Stimulated activated CD4-positive, alpha-beta T cell treated with anti-CD3 and anti-CD28 coated beads, Interleukin-4, amount 100 ng/mL, for 1 hour (primary cell): ENCODE data around the gene EMP2.

Source experiments
- DNase-seq: peaks from one replicate; pipeline ENCODE4 v3.0.0-alpha.2; 2020

EMP2 gene

DNA sequence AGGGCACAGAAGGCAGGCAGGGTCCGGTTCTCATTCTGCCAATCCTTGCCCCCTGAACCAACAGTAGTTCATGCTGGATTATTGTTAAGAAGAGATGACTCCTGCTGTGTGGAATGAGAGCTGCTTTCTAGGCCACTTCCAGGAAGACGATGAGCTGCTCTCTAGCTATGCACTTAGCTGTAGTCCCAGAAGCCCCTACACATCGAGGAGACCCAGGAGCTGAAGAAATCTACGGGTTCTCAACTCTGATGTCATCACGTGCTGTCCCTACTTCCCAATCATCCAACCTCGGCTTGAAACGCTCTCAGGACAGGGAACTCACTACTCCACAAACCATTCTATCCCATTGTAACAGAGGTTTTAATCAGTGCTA, 29.0 kb upstream of the EMP2 start:
- no peak for DNase-seq

DNA sequence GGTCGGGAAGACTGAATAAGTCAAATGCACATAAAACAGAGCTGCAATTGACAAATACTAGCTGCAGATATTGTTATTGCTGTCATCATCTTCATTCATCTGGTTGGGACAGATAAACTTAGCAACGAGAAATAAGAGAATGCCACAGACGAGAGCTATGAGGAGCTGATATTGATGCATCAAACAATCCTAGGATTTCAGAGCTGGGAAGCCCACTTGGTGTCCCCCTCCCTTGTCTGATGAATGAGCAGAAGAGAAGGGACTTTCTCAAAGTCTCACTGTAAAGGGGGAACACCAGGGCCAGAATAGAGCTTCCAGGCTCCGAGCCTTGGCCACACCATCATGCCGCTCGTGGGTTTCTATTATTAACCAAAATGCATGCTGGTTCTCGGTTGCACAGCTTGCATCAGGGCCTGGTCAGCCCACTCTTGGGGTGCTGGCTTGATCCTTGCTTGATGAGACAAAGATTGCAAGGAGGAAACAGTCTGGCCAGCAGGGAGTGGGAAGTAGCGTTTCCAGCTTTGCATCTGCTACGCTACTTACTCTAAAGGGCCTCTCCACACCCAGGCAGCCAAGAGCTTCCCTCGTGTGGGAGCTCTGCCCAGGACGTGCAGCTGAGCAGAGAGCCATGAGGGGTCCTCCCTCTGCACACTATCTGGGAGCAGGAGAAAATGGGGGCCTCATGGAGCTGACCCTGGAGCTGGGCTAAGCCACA, 28.4 kb upstream of the EMP2 start:
- no peak for DNase-seq

DNA sequence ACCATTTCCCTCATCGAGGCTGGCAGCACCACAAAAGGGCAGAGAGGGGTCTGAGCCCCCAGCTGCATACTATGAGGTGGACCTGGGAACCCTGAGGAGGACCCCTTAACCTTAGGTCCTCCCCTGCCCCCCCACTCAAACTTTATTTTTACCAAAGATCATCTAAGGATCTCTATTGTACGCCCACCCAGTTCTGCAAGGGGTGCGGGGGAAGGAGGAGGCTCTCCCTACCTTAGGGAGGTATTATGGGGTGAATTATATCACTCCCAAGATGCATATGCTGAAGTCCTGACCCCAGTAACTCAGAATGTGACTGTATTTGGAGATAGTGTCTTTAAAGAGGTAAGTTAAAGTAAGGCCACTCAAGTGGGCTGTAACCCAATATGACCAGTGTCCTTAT, 26.8 kb upstream of the EMP2 start:
- no peak for DNase-seq

DNA sequence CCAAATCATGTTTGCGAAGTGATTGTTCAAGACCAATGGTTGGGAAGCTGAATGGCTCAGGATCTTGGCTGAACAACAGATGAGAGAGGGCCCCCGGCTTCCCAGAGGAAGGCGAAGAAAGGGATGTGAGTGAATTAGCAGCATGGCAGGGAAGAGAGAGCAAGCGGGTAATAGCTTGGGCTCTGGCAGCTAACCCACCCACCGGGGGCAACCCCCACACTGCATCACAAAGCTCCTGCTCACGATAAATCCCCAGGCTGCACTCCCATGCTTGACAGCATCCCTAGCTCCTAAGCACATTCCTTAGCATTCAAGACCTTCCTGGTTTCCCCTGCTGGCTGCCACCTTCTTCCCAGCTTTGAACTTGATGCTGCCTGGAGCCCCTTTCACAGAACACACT, 26.2 kb upstream of the EMP2 start:
- no peak for DNase-seq

DNA sequence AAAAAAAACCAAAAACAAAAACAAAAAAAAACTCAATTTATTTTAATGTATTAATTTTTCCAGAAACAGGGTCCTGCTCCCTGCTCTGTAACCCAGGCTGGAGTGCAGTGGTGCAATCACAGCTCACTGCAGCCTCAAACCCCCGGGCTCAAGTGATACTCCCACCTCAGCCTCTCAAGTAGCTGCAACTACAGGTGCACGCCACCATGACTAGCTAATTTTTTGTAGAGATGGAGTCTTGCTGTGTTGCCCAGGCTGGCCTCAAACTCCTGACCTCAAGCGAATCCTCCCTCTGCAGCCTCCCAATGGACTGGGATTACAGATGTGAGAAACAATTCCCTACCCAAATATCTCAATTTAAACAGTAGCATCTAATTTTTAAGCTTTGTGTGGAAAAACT, 25.2 kb upstream of the EMP2 start:
- no peak for DNase-seq

DNA sequence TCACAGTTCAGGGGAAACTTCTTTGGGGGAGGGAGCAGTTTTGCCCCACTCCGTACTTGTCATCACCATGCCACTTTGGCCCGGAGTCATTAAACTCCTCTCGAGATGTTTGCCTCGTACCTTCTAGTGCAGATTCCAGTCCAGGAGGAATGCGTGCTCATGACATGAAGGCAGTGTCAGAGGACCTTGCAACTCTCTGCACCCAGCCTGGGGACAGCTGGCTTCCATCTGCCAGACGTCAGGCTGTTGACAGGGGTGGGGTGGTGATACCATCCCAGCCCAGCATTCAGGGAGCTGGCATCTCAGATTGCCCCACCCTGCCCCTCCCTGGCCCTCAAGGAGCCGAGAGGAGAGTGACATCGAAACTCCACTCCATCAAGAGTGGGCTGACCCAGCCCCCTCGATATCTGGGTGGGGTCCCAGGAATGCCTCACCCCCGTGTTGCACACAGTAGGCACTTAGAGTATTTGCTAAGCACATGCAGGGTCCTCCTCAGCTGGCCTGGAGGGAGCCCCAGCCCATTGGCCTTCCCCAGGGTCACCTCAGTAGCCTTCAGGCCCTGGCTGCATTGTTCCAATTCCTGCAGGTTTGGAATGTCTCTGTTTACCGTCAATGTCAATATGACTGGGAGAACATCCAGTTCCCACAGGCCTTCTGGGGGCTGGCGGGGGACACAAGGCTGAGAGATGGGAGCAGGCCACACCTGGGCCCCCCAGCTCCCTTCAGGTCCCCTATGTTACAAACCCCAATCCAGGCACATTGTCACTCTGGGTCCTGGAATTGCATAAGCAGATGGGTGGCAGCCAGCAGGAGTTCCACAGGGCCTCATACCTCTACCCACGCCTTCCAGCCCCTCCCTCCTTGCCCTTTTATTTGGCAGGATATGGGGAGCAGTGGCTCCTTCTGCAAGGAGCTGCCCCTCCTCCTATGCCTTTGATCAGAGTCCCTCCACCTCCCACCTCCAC, 21.3 kb upstream of the EMP2 start:
- no peak for DNase-seq

DNA sequence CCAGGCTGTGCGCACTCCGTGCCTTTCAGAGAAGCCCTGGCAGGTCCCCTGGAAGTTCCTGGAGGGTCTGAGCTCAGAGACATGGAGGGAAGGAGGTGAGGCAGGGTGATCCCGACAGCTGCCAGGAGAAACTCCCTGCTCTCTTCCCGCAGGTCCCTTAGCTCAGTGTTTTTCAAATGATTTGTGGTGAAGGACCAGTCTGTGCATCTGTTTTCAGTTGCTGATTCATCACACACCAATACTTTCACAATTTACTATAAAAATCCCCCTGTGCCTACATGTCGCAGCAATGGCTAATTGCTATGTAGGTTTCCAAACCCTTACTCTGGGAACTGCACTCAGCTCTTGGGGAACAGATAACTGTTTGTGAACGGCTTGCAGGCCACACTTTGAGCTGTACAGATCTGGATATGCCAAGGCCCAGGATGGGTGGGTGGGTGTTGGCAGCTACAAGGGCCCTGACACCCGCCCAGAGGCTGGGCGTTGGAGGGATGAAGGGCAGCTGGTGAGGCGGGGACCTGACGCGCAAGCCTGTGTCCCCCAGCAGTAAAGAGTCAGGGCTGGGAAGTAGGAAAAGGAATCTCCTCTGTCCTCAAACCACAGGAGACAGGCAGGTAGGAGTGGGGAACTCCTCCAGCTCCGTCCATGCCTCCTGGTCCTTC, 20.5 kb upstream of the EMP2 start:
- DNase-seq, result no peak

DNA sequence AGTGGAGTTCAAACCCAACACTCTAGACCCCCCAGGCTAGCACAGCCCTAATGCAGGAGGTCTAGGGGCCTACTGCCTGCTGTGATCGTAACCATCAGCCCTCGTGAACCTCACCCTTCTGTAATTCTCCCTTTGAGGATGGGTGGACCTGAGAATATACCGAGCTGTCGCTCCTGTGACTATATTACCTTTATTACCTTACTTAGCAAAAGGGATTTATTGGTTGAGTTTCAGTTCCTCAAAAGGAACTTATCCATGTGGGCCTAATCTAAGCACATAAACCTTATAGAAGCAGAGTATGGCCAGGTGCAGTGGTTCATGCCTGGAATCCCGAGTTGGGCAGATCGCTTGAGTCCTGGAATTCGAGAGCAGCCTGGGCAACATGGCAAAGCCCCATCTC, 19.2 kb upstream of the EMP2 start:
- no peak for DNase-seq

DNA sequence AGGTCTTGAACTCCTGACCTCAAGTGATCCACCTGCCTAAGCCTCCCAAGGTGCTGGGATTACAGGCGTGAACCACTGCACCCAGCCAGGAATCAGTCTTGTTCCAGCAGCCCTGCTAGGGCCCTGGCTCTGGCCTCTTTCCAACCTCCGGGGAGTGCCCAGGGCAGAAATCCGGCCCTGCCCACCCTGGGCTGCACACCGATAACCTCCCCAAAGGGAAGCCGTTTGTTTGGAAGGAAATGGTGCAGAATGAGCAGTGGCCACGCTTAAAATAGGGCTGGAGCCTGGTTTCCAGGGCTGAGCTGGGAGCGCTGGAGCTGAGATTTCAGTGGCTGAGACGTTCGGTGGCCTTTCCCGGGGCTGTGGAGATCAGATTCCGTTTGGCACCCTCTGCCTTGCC, 17.8 kb upstream of the EMP2 start:
- no peak for DNase-seq

DNA sequence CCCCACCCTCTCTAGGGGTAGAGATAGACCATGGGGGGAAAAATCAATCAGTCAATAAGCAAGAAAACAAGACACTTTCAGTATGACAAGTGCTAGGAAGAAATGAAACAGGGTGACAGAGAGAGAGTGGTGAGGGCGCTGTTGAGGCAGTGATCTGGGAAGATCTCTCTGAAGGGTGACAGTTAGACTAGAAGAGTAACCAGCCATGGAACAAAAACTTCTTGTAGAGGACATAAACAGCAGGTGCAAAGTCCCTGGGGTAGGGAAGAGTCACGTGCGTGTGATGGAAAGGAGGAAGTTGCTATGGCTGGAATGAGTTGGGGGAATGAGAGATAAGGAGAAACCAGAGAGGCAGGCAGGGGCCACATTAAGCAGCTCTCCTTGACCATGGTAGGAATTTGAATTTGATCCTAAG, 16.8 kb upstream of the EMP2 start:
- DNase-seq, result no peak

DNA sequence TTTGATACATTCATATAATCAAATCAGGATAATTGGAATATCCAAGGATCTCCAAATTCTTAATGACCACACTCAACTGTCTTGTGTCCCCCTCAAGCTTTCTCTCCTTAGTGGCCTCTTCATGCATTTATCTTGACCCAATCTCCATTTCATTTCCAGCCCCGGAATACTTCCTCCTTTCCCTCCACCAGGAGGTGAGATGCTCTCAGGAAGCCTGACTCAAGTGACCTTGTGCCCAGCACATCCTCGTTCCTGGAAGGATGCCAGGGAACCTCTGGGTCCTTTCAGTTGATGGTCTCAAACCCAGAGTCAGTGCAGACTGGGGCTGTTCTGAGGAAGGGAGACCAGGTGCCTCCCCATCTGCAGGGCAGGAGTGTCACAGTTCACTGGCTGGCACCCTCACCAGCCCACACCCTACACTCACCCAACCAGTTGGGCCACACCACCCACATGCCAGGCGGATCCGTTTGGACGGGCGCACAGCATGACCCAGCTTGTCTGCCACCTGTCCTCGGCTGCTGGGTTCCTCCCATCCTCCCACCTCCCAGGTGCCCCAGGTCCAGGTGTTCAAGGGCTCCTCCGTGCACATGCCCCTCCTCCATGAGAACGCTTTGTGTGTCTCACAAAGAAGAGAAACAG, 14.0 kb upstream of the EMP2 start:
- DNase-seq, result no peak

DNA sequence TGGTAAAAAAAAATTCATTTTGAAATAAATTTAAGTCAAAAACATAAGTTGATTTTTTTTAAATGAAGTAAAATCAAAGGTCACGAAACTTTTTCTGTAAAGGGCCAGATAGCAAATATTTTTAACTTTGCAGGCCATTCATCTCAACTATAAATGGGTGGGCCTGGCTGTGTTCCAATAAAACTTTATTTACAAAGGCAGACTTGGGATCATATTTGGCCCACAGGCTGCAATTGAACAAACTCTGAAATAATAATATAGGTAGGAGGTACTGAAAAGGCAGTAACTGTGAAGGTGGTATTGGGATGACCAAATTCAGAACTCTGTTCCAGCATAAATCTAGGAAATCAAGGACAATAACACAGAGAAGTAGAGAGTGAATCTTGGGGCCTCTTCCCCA, 12.2 kb upstream of the EMP2 start:
- no peak for DNase-seq

DNA sequence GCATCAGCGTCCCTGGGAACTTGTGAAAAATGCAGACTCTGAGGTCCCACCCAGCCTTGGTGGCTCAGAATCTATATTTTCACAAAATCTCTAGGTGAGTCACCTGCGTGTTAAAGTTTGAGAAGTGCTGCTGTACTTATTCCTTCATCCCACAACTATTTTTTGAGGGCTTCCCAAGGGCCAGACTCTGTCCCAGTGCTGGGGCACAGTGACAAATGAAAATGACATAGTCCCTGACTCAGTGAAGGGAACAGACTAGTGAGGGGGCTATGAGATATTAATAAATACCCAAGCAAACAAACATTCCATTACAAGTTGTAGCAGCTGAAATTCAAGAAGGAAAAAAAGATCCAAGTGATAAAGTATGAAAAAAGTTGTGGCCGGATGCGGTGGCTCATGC, 9.9 kb upstream of the EMP2 start:
- no peak for DNase-seq

DNA sequence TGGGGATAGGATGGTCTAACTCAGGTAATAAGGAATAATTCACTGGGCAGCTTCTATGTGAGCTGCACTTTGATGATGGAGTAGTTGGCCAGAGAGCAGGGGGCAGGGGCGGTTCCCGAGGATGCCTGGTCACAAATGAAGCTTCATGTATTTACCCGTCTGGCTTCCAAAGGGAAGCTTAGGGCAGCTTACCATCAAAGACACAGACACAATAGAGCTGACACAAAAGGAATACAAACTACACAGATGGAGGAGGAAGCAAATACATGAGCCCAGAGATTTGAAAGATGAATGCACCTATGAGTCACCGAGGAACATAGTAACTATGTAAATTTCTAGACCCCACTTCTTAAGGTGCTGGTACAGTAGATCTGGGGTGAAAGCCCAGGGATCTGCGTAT, 8.7 kb upstream of the EMP2 start:
- no peak for DNase-seq

DNA sequence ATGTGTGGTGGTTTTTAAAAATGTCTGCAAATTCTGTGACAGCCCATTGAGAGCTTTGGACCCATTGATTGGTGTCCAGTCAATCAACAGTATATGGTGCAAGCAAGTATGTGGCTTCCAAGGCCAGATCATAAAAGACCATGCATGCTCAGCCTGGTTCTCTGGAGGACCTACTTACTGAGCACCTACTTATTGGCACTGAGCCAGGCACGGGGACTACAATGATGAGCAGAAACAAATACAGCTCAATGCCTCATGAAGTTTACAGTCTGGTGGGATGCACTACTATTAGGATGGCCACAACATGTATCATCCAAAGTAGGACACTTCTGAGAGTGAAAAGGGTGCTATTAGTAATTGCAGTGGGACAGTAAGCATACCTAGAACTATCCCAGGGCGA, 7.2 kb upstream of the EMP2 start:
- no peak for DNase-seq

DNA sequence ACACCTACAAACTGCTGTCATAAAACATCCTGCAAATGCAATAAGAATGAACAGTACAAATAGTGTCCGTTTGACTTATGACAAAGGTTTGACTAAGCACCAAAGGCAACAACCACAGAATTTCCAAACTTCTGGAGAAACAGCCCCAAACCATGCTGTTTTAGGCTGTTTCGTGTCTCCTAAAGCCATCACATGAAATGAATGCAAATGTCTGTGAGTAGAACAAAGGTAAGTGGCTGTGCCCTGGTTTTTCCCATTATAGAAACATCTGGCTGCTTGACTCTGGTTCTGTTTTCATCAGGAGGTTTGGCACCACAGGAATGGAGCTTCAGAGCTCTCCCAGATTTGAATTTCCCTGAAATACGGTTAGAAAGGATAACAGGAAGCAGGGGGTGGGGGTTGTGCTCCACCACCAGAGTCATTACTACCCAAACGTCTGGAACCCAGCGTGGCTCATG, 4.6 kb upstream of the EMP2 start:
- no peak for DNase-seq

DNA sequence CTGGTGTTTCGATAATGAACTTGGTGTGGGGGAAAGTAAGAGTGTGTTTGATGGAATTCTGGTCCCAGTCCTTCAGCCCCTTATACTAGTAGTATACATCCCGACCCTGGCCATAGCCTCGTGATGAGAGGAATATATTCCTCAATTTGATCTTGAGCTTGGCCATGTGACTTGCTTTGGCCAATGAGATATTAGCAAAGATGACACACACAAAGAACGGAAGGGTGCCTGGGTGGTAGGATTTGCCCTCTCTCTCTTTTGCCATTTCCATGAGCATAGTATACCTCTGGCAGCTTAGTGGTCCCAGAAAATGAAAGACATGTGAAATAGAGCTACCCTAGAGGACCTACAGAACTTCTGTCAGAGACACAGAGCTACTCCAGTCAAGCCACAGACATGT, 2.9 kb upstream of the EMP2 start:
- DNase-seq, result no peak

DNA sequence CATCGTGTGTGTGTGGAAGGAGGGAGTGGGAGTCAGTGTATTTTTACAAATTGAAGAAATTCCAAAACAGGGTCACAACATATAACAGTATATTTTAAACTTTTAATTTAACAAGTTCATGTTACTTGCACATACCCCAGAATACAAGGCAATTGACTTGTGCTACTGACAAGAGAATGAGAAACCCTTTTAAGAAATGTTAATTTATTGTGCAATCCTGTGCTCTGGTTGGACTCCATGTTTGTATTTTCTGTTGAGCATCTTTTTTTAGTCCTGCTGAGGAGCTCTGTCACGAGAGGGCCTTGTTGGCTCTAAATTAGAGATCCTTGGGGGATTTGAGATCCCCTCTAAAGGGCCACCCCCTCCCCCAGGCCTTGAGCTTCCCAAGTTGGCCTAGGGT, 1.1 kb upstream of the EMP2 start:
- no peak for DNase-seq

DNA sequence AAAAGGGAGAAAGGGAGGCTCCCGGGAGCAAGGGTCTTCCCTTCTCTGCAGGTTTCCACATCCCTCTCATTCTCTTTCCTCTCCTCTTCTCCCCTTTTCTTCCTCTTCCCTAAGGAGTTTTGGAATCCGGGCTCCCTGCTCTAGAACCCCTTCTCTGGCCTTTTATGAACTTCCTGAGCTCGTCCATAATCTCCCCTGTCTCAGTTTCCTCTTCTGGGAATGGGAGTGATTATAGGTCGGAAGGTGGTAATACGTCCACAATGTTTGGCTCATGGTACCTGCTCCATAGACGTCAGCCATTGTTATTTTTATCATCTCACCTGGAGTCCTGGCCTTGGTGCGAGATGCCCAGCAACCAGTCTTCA, 467 bp upstream of the EMP2 start:
- no peak for DNase-seq

DNA sequence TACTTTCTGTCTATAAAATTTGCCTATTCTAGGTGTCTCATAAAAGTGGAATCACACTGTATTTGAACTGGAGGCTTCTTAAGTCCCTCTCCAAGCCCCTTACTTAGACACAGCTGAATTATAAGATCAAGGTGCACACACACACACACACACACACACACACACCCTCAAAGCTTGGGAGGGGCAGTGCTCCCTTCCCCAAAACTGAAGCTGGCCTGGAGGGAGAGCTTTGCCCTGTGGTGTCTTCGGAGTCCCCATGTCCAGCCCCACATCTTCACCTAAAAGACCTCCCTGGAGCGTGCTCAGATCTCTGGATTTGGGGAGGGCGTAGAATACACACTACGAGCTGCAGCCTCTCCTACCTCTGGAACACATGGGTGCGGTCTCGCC, 828 bp downstream of the EMP2 start:
- DNase-seq, result no peak

DNA sequence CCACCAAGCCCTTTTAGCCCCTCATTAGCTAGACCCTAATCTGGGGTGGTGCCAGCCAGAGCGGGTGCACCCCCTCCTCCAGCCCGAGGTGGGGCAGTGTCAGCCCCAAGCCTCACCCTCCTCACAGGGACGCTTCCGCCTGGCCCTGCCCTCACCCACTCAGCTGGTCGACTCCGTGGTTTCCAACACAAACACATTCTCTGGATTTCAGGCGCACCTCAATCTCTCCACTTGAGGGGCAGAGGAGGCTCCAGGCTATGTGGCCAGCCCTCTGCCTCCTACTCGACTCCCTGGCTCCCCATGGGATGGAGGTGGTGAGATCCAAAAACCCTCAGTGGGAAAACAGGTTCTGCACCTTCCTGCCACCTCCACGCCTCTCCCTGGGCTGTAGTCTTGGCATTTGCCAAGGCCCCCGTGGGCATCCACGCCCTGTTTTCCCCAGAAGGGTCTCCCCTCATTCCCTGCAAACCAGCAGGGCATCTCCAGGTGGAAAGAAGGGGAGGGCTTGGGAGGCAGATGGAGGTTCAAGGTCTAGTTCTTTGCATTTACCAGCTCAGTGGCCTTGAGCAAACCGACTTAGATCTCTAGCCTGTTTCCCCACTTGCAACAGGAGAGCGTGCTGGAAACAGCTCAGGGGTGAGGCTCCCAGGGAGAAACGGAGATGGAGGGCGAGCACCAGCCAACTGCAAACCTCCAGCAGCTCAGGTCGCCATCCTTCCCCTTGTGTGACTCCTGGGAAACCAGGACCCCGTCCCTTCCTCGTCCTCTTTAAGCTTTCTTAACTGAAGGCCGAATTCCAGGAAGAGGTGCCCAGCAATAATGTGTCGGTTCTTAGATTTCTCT, 1.7 kb downstream of the EMP2 start:
- no peak for DNase-seq
